HG03457 (cell line): ENCODE measurements around the gene IL1RAPL2.
"Not testable (repeated sequence)": the region's sequence is repeated elsewhere in the genome, so short reads cannot be mapped to it uniquely, and the experiment has no call there.

Experiments
- ATAC-seq: cut with Tn5 transposase; IDR thresholded peaks from one replicate; pipeline ENCODE4 v1.9.1; 2021; ENCODE audit warnings: moderate number of reproducible peaks; ENCODE audit not compliant: unreplicated experiment

IL1RAPL2 gene

GRCh38 chrX:104565791-104566680, at the start of gene IL1RAPL2:
IL1RAPL2 (plus strand) TSS chrX:104566199.
- ATAC-seq: no peak

DNA sequence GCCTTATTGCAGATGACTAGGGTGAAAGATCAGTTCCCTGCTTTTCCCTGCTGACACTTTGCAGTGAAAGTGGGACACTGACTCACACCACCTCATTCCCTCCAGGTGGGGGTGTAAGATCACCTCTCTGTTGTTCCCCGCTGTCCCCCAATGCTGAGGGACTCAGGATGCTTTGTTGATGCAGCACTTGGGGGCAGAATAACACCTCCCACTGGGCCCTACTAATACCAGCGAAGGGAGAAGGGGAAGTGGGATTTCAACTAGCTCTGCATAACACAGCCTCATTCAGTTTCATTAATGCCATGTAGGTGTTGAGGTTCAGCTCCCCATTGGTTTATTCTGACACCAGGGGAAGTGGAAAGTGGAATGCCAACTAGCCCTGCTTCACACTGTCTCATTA, 43.6 kb upstream of the IL1RAPL2 start:
- no peak for ATAC-seq

GRCh38 chrX:104523858-104524257, 42.1 kb upstream of the IL1RAPL2 start:
- ATAC-seq: no peak

DNA sequence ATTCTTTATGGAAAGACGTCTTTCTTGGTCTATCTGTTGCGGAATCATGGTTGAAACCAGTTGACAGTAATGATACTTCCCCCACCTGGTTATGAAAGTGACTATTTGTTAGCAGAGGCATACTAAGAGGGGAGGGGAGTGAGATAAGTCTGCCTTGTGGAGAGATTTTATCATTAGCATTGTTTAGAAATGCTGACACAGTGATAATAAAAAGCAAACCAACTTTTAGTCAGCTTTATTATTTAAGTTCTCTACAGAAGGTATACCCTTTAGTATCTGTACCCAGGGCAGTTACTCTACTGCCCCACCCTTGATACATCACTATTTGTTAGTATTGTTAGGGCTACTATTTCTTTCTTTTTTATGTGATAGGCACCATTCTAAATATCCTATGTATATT, 26.9 kb upstream of the IL1RAPL2 start:
- ATAC-seq: no peak

GRCh38 chrX:104542447-104542846, 23.6 kb upstream of the IL1RAPL2 start:
- not testable (repeated sequence) for ATAC-seq

GRCh38 chrX:104564335-104564734, 1.7 kb upstream of the IL1RAPL2 start:
- ATAC-seq: no peak

DNA sequence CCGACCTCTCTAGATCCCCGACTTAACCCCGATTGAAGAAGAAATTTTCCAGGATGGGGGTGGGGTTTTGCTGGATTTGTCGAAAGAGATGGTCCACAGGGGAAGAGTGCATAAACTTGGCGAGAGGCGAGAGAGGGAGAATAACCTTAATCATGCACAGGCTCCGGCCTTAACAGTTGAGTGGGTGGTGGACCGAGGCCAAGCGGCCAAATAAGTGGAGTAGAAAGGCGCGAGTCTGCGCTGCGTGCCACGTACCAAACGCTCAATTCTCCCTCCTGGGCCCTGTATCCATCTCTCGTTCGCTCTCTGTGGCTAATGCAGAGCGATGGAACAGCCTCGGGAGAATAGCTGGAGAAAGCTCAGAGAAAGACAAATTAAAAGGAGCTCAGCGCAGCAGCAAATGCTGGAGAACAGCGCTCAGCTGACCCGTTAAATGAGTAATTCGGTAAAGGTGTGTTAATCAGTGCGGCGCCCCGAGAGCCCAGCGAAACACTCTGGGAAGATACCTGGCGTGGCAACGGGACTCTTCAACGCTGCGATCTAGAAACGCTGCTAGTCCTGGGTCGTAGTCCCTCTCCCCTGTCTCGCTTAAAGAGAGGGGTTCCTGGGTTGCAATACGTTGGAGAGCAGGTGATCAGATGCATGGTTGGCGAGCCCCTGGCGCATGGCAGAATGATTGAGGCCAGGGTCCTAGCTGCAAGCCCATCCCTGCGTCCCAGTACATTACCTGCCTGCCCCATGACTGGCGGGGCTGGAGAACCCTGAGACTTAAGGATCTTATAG, 887 bp upstream of the IL1RAPL2 start:
- ATAC-seq: no peak

DNA sequence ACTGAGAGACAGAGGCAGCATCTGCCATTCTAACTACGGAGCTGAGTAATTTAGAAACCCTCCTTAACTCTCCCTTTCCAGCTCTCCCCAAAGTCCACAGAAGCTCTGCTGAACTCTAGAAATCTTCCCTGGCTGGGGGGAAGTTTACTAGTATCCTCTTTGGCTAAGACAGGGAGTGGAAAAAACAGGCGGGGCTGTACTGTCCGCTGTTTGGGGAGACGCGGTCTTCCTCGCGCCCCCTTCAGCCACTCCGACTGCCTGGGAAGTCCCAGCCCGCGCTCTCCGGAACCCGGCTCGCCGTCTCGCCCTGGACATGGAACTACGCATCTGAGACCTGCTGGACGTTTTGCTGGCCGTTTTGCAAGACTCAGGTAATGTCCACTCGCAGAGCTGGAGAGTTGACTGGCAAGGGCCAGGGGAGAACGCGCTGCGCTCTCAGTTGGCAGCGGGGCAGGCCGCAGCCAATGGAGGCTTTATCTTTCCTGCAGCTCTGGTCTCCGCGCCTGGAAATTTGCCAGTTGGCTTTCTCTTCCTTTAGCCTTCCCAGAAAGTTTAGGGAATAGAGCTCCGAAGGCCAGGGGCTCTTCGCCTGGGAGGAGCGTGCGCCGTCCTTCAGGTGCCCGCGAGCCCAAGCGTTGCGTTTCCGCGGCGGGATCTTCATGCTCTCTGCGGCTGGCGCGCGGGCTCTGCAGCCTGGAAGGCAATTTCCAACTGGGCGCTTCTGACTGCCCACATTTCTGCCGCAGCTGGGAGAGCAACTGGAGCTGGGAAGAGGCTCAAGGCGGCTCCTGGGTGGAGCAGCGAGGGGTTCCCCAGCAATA, 892 bp downstream of the IL1RAPL2 start:
- ATAC-seq: no peak

GRCh38 chrX:104567506-104567905, 1.5 kb downstream of the IL1RAPL2 start:
- ATAC-seq: no peak

GRCh38 chrX:104568304-104568915, 2.4 kb downstream of the IL1RAPL2 start:
- ATAC-seq: no peak

- no peak for ATAC-seq
Observed at GRCh38 chrX:104618106-104618895, 52.3 kb downstream of the IL1RAPL2 start.

DNA sequence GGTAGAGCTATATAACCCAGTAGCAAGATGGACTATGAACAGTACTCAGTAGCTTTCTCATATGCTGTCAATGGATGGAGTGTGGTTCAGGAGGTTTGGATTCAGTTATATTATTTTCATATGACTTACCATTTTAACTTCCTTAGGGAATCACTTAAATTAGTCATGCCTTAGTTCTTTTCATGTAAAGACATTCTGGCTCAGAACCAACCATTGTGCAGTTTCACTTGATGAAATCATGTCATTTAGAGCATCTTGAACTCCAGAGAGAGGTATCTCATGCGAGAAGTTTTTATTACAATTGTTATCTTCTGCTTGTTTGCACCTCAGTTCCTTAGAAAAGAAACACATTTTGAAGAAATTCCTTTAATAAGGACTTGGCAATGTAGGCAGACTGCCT, 55.8 kb downstream of the IL1RAPL2 start:
- no peak for ATAC-seq

GRCh38 chrX:104641176-104641575, 75.2 kb downstream of the IL1RAPL2 start:
- ATAC-seq: no peak

GRCh38 chrX:104647084-104647483, 81.1 kb downstream of the IL1RAPL2 start:
- ATAC-seq: no peak

- ATAC-seq: no peak
Observed at GRCh38 chrX:104659005-104659744, 93.2 kb downstream of the IL1RAPL2 start.

DNA sequence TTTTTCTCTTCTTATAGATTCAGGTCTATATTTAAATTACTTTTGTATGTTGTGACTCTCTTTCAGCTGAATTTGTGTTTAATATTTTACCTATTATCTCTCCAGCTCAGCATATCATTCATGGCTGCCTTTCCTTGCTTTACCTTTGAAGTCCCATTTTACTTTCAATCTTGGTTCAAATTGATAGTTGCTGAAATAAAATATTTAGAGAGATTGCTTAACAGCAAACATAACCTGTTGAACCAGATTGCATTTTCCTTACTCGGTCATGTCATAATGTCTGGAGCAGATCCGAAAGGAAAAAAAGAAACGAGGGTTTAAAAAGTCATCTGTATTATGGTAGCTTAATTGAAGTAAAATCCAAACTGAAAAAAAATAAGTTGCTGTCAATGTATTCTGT, 94.1 kb downstream of the IL1RAPL2 start:
- no peak for ATAC-seq

DNA sequence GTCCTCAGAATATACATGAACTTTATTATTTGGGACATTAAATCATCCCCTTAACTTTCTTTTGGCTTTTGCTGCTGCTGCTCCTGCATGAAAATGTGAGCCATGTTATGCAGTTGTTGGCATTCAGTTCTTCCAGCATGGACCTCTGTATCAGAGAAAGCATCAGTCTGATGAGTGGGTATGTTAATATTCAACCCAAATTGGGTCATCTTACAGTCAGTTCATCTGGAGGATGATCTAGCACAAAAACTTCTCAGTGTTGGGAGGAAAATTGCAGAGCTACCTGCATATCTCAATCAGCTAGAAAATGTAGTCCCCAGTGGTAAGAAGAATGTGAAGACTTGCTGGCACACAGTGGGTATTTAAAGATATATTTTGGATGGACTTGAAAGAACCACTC, 96.7 kb downstream of the IL1RAPL2 start:
- no peak for ATAC-seq

GRCh38 chrX:104665691-104666090, 99.7 kb downstream of the IL1RAPL2 start:
- ATAC-seq: no peak

- no peak for ATAC-seq
Observed at GRCh38 chrX:104668550-104668949, 102.6 kb downstream of the IL1RAPL2 start.
